NCI-H82 treated with DMSO at 0.1 percent for 48 hours (cell line): Measurements from ENCODE around the gene BEND6.

Experiments
- DNase-seq: peaks from one replicate; lab custom pipeline; 2025; ENCODE audit not compliant: unreplicated experiment; lab: John Stamatoyannopoulos, UW

Gene BEND6, protein sequence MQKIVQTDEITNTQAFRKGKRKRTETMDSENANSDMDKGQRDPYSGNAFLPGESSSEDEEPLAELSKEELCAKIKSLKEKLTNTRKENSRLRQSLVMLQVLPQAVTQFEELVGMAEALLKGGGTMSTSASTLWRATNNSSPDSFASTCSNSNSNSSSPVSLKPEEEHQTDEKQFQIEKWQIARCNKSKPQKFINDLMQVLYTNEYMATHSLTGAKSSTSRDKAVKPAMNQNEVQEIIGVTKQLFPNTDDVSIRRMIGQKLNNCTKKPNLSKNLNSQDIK

DNA sequence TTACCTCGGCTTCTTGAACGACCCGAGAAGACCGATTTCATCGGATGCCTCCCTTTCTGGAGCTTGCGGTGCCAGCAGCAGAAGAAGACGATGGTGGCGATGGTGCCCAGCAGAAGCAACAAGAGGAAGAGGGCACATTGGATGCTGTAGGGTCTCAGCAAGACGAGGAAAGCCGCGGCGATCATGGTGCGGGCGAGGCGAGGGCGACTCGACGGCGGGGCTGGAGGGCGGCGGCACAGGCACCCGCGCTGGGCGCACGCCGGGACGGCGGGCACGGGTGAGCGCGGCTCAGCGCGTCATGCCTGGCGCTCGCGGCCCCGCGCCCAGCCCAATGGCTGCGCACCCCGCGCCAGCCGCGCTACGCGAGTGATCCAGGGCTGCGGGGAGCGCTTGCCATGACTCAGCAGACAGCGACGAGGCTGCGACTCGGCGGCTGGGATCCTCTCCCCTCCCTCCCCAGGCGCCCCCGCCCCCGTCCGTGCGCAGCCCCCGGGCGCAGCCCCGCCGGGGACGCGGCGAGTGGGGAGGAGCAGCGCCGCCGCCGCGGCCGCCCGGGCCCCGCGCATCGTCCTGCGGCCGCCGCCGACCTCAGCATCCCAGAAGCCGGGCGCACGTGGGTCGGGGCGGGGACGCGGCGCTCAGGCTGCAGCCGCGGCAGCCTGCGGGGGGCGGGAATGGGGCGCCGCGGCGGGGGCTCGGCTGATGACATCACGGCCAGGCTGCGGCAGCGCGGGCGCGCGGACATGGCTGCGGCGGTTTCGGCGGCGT, at the start of gene BEND6:
TSS of gene BEND6 (plus strand) at position 705 of the 768 bp plus-strand sequence. CDS start 26,704 bp downstream, outside the sequence.
- peak; percentile 29 for DNase-seq

DNA sequence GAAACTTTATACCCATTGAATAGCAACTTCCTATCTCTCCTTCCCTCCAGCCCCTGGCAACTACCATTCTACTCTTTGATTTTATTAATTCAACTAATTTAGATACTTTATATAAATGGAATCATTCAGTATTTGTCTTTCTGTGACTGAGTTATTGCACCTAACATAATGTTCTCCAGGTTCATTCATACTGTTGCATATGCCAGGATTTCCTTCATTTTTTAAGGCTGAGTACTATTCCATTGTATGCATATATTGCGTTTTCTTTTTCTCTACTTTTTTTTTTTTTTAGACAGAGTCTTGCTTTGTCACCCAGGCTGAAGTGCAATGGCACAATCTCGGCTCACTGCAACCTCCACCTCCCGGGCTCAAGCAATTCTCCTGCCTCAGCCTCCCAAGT, 49.5 kb upstream of the BEND6 start:
- DNase-seq = no peak

DNA sequence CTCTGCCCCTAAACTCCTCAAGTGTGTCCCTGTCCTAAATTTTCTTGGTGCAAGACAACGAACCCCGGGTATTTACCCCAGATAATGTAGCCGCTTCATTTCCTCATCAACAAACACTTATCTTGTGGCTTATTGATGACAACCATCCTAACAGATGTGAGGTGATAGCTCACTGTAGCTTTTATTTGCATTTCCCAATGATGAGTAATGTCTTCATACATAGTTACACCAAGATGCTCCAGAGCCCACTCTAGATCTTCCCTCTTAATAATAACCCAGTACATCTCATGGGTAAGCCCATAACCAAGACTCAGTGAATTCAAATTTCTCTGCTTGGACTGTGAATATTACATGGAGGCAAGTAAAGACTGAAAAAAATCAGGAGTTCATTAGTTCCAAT, 48.2 kb upstream of the BEND6 start:
- DNase-seq = no peak

DNA sequence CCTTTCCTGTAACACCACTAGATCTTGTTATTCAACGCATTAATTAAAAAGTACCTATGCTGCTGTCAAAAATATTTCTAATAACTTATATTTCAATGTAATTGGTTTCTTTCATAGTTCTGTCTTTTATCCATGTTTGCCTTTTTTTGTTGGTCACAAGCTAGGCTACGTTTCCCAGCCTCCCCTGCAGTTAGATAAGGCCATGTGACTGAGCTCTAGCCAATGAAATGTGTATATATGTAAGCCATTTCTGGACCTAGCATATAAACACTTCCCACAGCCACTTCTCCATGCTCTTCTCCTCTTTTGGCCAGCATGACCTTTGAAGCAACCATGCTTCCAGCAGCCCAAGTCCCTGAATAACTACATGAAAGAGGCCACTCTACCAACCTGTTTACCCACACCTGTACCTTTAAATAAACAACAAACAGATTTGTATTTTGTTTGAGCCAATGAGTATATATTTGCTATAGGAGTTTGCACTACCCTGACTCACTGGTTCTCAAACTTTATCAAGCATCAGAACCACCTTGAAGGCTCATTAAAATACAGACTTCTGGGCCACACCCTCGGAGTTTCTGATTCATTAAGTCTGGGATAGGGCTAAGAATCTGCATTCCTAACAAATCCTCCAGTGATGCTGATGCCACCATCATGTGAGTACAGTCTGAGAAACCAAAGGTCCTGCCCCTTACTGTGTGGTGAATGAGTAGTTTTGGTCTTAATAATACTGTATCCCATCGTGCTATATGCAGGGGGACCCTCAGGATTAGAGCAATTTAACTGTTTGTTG, 45.6 kb upstream of the BEND6 start:
- DNase-seq = no peak

DNA sequence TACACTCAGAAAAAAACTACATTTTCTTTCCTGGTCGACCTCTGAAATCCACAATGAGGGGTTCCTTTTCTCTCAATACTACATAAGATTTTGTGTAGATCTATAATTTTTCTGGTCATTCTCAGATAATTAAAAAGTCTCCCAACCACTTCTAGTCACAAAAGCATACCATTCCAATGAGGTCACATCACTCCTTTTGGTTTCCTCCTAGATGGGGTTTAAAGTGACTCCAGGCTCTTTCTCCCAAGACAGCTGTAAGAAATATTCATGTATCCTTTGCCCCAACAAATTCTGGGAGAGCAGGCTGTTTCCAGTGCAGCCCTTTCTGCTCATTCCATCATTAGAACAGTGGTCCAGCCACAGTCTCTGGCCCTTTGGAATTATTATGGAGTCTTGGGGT, 43.1 kb upstream of the BEND6 start:
- DNase-seq = no peak

DNA sequence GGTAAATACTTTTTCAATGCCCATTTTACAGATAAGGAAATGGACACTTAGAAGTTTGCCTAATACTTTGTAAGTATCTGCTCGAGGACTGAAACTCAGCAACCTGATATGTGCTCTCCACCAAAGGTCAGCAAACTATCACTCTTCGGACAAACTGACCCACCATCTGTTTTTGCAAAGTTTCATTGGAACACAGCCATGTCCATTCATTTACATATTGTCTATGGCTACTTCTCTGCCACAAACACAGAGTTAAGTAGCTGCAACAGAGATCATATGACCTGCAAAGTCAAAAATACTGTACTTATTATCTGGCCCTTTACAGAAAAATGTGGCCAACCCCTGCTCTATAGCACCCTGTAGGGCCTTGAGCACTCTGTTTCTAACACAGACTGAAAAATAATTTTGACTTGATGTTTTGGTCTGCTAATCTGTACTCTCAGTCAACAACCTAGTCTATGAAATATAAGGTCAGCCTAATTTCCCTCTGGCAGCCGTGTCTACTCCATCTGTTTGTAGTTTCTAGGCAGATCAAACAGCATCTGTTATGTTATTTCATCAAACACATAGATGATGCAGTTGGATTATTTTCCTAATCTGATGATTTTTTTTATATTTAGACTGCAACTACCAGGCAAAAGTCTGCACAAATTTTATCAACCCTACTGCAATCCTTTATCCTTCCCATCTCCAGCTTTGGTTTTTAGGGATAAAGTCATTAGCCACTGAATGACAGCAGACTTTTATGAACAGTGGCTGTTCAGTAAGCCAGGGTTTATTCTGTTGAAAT, 41.4 kb upstream of the BEND6 start:
- peak; percentile 19 for DNase-seq

DNA sequence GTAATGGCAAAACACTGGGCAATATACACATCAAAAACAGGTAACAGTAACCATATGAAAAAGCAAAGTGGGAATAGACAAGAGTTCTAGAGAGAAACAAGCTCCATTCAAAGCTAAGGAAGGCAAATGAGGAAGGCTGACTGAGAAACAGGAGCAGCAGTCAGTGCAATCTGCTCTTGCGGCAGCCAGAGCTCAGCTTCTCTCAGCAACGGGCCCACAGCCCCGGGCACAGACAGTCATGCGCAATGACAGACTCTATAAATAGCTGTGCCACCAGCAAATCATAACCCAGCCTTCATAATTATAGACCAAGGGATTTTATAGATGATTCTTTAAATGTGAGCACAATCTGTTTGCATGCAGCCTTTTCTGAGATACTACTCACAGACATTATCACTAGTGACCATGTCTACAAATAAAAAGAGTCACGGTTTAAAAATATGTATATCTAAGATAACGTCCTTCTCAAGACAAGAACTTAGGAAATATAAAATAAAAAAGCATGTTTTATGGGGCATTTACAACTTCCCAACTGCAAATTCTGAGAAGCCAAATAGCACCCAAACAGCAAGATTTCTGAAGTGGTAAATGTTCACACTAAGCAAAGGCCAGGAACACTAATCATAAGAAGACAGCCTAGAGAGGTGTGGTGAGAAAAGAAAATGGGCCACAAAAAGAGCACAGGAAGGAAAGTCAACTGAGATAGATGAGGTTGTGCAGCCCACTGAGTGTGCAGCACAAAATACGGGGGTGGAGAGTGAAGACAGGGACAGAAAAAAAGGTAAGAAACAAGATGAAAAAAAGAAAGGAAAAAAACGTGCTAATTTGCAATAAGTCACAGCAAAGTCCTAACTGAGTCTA, 39.9 kb upstream of the BEND6 start:
- DNase-seq = no peak

DNA sequence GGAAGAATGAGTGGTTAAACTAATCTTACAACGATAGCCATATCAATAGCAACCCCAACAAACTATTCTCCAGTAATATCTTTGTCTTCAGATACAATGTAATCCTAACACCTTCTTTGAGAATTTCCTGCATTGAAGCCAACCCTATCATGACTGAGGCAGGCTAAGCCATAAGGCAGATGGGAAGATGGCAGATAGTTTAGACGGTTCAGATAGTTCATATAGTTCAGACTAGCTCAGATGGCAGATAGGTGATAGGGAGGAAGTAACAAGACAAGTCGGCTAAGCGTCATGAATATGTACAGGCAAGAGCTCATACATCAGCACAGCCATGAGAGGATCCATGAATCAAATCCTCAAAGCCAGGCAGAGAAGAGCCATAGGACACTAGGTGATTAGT, 39.1 kb upstream of the BEND6 start:
- DNase-seq = no peak

DNA sequence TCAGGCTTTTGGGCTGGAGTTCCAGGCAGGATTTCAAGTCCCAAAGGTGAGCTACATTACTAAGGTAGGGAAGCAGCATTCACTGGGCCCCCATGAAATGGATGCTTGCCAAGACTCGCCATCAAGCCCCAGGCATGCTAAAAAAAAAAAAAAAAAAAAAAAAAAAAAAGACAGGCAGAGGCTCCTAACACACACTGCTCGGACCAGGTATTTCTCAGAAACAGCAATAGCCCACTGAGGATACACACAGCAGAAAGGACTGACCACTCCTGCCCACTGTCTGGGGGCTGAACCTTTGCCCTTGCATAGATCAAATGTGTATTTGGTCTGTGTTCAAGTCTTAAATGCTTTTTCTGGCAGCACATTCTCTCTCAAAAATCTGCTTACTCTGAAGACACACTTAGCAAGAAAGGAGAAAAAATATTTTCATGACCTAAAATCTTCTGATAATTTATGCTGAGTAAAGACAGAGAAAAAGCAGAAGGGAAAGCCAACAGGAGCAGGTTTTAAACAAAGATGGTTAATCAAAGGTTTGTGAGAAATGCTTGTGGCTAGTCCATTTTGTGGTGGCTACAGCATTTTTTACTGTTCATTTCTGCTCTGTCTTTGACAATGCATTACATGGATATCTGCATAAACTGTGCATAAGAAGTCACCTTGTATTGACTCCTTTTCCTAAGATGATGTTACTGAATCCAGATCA, 37.9 kb upstream of the BEND6 start:
- no peak for DNase-seq

DNA sequence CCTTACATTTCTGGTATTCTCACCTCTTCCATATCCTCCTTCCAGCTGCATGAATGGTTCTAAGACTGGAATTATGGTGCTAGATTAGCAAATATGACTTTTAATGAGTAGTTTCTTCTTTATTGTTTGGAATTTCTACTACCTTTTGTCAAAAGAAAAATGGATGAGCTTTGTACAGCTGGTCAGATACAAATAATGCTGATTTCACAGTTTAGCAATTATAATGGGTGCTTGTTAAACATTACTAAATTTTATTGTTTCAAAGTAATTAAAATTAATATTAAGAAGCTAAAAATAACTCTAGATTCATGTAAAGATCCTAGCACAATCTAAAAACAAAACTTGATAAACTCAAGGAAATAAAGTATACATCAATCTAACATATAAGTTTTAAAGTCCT, 32.3 kb upstream of the BEND6 start:
- no peak for DNase-seq

DNA sequence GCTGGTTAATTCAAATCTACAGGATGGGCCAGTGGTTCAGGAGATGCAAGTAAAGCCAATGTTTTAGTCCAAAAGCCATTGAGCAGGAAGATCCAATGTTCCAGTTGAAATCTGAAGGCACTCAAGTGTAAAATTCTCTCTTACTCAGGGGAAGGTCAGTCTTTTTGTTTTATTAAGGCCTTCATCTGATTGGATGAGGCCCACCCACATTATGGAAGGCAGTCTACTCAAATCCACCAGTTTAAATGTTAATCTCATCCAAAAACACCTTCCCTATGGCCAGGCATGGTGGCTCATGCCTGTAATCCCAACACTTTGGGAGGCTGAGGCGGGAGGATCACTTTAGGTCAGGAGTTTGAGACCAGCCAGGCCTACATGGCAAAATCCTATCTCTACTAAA, 31.3 kb upstream of the BEND6 start:
- no peak for DNase-seq

DNA sequence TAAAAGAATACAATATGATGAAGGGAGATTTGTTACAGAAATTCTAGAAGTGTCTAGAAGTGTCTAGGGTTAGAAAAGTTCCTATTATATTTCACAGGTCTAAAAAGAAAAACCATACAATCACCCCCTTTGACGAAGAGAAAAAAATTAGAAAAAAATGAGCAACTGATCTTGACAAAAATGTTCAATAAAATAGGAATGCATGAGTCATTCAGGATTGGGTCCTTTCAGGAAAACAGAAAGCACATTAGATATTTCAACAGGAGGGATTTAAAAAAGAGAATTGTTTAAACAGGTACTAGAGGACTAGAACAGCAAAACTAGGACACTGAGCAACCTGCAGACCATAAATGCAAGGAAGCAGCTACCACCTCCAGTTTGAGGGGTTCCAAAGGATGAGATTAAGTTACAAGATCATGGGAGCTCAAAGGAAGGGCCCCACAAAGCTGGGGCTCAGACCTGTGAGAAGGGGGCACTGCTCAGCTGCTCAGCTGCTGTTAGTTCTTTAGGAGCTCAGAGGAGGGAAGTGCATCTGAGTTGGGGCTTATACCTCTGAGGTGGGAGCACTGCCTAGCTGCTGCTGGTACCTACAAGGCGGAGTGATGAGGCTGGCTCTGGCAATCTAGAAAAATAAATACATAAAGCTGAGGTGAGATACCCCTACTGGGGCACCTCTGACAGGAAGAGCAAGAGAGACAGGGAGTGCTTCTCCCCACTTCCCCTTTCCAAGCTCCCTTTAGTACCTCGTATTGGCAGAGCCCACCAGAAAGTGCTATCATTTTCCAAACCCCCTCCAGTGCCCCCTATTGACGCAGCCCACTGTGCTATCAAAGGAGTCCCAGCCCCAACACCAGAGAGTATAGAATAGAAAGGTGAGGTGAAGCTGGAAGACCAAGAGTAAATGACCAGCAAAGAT, 27.1 kb upstream of the BEND6 start:
- DNase-seq = no peak

DNA sequence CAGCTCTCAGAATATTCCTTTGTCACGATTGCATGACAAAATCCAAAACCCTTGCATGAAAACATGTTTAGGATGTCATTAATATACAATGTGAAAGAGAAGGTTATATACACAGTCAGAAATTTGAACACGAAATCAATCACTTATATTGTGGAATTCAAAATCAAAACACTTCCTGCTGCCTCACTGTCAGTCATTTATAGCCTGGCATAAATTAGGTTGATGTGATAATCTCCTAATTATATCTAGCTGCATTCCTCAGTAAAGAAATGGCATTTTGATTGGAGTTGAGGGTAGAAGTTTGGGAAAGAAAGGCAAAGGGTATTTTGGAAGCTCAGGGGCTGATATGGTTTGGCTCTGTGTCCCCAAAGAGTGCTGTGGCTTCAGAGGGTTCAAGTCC, 24.1 kb upstream of the BEND6 start:
- no peak for DNase-seq

DNA sequence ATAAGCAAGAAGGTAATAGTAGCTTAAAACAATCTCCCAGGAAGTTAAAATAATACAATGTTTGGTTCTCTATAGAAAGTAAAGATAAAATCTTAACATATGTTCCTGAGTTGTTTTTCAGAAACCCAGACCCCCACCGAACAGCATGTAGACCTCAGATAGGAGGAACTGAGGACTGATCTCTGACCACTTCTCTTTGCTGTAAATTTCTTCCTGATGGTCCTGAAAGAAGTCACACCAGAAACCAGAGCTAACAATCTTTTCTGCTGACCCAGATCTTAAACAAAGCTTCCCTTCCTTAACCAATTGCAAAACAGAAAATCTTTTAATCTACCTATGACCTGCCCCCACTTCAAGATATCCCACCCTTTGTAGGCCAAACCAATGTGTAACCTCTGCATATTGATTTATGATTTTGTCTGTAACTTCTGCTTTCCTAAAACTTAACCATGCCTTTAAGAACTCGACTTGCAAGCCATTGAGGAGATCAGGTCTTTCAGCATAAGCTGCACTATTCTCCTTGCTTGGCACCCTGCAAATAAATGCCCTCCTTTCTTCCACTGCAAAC, 21.9 kb upstream of the BEND6 start:
- DNase-seq = no peak

DNA sequence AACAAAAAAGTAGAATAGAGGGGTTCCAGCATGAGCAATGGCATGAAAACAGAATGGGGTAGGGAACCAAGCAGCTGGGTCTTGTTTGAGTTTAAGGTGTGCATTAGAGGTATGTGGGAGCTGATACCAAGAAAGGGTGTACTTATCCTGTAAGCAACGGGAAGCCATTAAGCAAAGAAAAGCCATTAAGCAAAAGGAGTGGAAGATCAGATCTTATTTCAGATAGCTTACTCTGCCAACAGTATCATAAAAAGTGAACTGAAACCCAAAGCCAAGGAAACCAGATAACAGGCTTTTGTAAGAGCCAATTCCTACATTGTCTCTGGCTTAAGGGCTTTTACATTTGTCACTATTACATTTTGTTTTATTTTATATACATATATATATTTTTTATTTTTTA, 21.3 kb upstream of the BEND6 start:
- no peak for DNase-seq

DNA sequence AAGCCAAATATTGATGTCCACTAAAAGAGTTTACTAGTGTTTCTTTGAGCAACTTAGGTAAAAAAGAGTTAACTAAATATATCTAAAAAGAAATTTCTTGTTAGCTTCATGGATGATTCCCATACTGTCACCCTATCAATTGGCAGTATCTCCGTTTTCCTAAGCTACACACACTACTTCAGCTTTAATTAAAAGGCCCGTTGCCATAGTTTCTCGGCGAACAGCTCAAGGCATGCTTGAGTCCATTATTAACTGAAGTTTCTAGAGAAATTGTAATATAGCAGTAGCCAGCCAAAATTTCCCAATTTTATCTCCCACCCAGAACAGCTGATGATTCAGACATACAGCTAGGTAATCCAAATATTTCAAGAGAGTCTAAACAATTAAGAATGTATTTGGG, 20.0 kb upstream of the BEND6 start:
- no peak for DNase-seq

DNA sequence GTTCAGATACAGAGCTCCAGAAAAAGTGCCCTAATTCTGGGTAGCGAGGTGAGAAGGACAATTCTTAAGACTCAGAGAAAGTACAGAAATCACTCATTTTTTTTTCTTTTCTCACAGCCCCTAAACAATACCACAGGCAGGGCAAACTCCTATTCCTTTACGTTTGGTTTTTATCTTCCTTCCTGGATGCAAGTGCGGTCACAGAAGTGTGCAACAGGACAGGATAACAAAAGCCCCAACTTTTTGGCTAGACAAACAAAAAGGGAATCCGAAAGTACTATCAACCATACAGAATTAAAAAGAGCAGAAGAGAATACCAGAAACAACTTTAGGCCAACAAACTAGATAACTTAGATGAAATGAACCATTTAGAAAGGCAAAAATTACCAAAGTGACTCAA, 18.4 kb upstream of the BEND6 start:
- no peak for DNase-seq

DNA sequence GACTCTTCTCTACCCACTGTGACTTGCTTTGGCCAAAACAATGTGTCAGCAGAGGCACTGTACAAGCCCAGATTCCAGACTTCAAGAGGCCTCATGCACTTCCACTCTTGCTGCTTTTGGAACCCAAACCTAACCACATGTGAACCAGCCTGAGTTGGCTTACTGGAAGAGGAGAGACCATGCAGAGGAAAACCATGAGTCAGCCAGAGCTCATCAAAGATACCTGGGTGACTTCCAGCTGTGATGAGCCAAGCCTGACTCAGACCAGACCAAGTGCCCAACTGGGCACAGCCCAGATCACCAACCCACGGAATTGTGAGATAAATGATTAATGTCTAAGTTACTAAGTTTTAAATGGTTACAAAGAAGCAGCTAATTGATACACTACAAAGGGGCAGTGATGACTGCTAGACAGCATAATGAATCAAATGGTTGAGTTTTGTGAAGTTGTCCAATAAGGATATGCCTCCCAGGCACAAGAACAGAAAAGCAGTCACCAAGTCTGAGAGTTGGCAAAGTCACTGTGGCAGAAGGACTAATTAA, 16.2 kb upstream of the BEND6 start:
- DNase-seq = no peak
